HL-60/S4 treated with phorbol 12-myristate 13-acetate at 8.2 ng/mL for 4 days and 3 days (cell line): ENCODE data around the gene CDCA8.

Experiments
- in situ Hi-C: fragments of 300-500 bp; cut with MboI; formaldehyde crosslinking; loops from 2 replicates; pipeline ENCODE4 v1.15.0; 2022; ENCODE audit warnings: low sequenced_read_pairs

Gene CDCA8

GRCh38 chr1:37714689-37715088 lies 22.4 kb downstream of the CDCA8 start:
- in situ Hi-C loops, result no loop called here

- in situ Hi-C loops, result no loop called here
Observed at GRCh38 chr1:37716321-37716720, 24.0 kb downstream of the CDCA8 start.

- in situ Hi-C loops, result no loop called here
Observed at GRCh38 chr1:37717631-37718030, 25.3 kb downstream of the CDCA8 start.

- in situ Hi-C loops, result no loop called here
Observed at GRCh38 chr1:37718181-37718900, 26.0 kb downstream of the CDCA8 start.

- in situ Hi-C loops, result no loop called here
Observed at GRCh38 chr1:37718901-37719571, 26.7 kb downstream of the CDCA8 start.

- in situ Hi-C loops, result no loop called here
Observed at GRCh38 chr1:37719572-37720195, 27.4 kb downstream of the CDCA8 start.

GRCh38 chr1:37720231-37721130 lies 28.2 kb downstream of the CDCA8 start:
- in situ Hi-C loops, result no loop called here

GRCh38 chr1:37721565-37721964 lies 29.2 kb downstream of the CDCA8 start:
- in situ Hi-C loops, result no loop called here

- in situ Hi-C loops, result no loop called here
Observed at GRCh38 chr1:37722181-37723071, 30.1 kb downstream of the CDCA8 start.

- in situ Hi-C loops, result no loop called here
Observed at GRCh38 chr1:37723072-37723389, 30.7 kb downstream of the CDCA8 start.

GRCh38 chr1:37723390-37724078 lies 31.2 kb downstream of the CDCA8 start:
- in situ Hi-C loops, result no loop called here

- in situ Hi-C loops, result no loop called here
Observed at GRCh38 chr1:37724575-37724974, 32.3 kb downstream of the CDCA8 start.

- in situ Hi-C loops, result no loop called here
Observed at GRCh38 chr1:37725851-37726613, 33.7 kb downstream of the CDCA8 start.

GRCh38 chr1:37726751-37727585 lies 34.7 kb downstream of the CDCA8 start:
- in situ Hi-C loops, result no loop called here

GRCh38 chr1:37728416-37728815 lies 36.1 kb downstream of the CDCA8 start:
- in situ Hi-C loops, result no loop called here

- in situ Hi-C loops, result no loop called here
Observed at GRCh38 chr1:37730376-37730775, 38.1 kb downstream of the CDCA8 start.

GRCh38 chr1:37731312-37732019 lies 39.1 kb downstream of the CDCA8 start:
- in situ Hi-C loops, result no loop called here
